ENCODE results near the gene ORAI3.

- TF ChIP-seq CTCF (IDR thresholded peaks at IDR 0.05) (no peak), POLR2A (IDR thresholded peaks at IDR 0.05; ENCODE audit: low read length) (no peak), REST (IDR thresholded peaks at IDR 0.05) (no peak), JUNB (IDR thresholded peaks at IDR 0.05) (no peak), JUN (IDR thresholded peaks at IDR 0.05) (no peak), BHLHE40 (IDR thresholded peaks at IDR 0.05; ENCODE audit: low read depth, low read length) (no peak), EHMT2 (IDR thresholded peaks at IDR 0.05; ENCODE audit: low read depth) (no peak), CHD4 (IDR thresholded peaks at IDR 0.05; ENCODE audit: borderline replicate concordance) (no peak), EP300 (IDR thresholded peaks at IDR 0.05) (no peak), E2F6 (IDR thresholded peaks at IDR 0.05; ENCODE audit: borderline replicate concordance, low read depth) (no peak), ESRRA (IDR thresholded peaks at IDR 0.05; ENCODE audit: borderline replicate concordance, low read length) (no peak), HMGXB4 (CRISPR knock-in tag; IDR thresholded peaks at IDR 0.05; ENCODE audit: borderline replicate concordance) (no peak)
Measured at GRCh38 chr16:30986129-30986991, 37.5 kb downstream of the ORAI3 start.
